Left lung (tissue), 10 donors: ENCODE results near the gene MCOLN2. TPM values are rescaled to one million over a fixed set of nuclear protein-coding genes. Genes with fewer than 3 reads are reported as not detected.

Experiments
- ATAC-seq: fragments of 200-7000 bp; cut with Tn5 transposase; one replicate; pipeline ENCODE4 v1.9.1; 2020; ENCODE audit warnings: moderate library complexity
- DNase-seq, 4 donors: peaks; one replicate each; pipeline ENCODE4 v3.0.0-alpha.2; 2013 to 2020
- H3K27ac ChIP-seq, 2 donors: fragments of 200-600 bp; sonication (generic) in 1 of 2; one replicate each; pipeline versions ENCODE4 v1.5.0 to v1.8.0; 2020 to 2021
- H3K27me3 ChIP-seq, 2 donors: fragments of 200-600 bp; sonication (generic) in 1 of 2; one replicate each; pipeline versions ENCODE4 v1.5.0 to v1.8.0; 2020 to 2021
- H3K36me3 ChIP-seq, 2 donors: fragments of 200-600 bp; sonication (generic) in 1 of 2; one replicate each; pipeline versions ENCODE4 v1.5.0 to v1.8.0; 2020 to 2021
- H3K4me1 ChIP-seq, 2 donors: fragments of 200-600 bp; one replicate each; pipeline ENCODE4 v1.8.0; 2021
- H3K4me3 ChIP-seq, 2 donors: fragments of 200-600 bp; sonication (generic) in 1 of 2; one replicate each; pipeline versions ENCODE4 v1.5.0 to v1.8.0; 2020 to 2021; ENCODE audit warnings: mild to moderate bottlenecking in 1 of 2
- H3K9me3 ChIP-seq, 2 donors: fragments of 200-600 bp; sonication (generic) in 1 of 2; one replicate each; pipeline versions ENCODE4 v1.5.0 to v1.8.0; 2020 to 2021
- intact Hi-C, 2 donors: fragments of 100-400 bp; cut with DNase I; formaldehyde crosslinking; loops; one replicate each; pipeline versions ENCODE4 v1.11.2 to v1.14.2; 2022
- polyA plus RNA-seq, 6 donors: library from polyadenylated mRNA; unstranded; fragments of 120-200 nt; gene quantifications; one replicate each; pipeline ENCODE4 v1.2.1, GENCODE V29; 2013; ENCODE audit not compliant: insufficient read length in 6 of 6
- total RNA-seq, 2 donors: library from RNA; stranded (reverse); fragmentation: NEBNext Ultra II Directional; extraction: Animal tissue kit (Norgen Biotek cat#: 25700); gene quantifications; one replicate each; pipeline ENCODE4 v1.2.1, GENCODE V29; 2021
- TF ChIP-seq, protein P1 (sequence below), 2 donors: fragments of 200-600 bp; sonication (generic) in 1 of 2; IDR thresholded peaks; one replicate each; pipeline versions ENCODE4 v1.5.0 to v1.8.0; 2021; ENCODE audit warnings: antibody characterized with exemption in 2 of 2
- donor health status: DM: no; HTN: yes; CAD: no.
- donor health status: DM: no; HTN: no; CAD: no.

MCOLN2 gene
- total and polyA plus RNA-seq, 8 donors: 2.8 to 5.9 (median 3.8) TPM

GRCh38 chr1:84963021-84963420 is 33.9 kb downstream of the MCOLN2 start:
- H3K4me1 ChIP-seq: no peaks in the 10 kb centered on the region
- no peak for ATAC-seq
- no peaks in the 10 kb centered on the region for H3K27me3 ChIP-seq
- DNase-seq: no peak
- no peaks in the 10 kb centered on the region for H3K36me3 ChIP-seq
- no peak overlapping the region for H3K4me3 ChIP-seq
- intact Hi-C loops: no loop called here
- no peaks in the 10 kb centered on the region for H3K9me3 ChIP-seq
- TF ChIP-seq, protein P1, sequence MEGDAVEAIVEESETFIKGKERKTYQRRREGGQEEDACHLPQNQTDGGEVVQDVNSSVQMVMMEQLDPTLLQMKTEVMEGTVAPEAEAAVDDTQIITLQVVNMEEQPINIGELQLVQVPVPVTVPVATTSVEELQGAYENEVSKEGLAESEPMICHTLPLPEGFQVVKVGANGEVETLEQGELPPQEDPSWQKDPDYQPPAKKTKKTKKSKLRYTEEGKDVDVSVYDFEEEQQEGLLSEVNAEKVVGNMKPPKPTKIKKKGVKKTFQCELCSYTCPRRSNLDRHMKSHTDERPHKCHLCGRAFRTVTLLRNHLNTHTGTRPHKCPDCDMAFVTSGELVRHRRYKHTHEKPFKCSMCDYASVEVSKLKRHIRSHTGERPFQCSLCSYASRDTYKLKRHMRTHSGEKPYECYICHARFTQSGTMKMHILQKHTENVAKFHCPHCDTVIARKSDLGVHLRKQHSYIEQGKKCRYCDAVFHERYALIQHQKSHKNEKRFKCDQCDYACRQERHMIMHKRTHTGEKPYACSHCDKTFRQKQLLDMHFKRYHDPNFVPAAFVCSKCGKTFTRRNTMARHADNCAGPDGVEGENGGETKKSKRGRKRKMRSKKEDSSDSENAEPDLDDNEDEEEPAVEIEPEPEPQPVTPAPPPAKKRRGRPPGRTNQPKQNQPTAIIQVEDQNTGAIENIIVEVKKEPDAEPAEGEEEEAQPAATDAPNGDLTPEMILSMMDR (IDR thresholded peaks at IDR 0.05): no peak
- no peak overlapping the region for H3K27ac ChIP-seq

- peak in 1 of 4 donors; percentile 45 for DNase-seq
- intact Hi-C loops: no loop called here
- no peaks in the 10 kb centered on the region for H3K27me3 ChIP-seq
- H3K9me3 ChIP-seq: no peaks in the 10 kb centered on the region
- no peaks in the 10 kb centered on the region for H3K4me1 ChIP-seq
- no peaks in the 10 kb centered on the region for H3K36me3 ChIP-seq
- TF ChIP-seq, protein P1 (IDR thresholded peaks at IDR 0.05): no peak
- ATAC-seq: no peak
- no peak overlapping the region for H3K27ac ChIP-seq
- H3K4me3 ChIP-seq: no peak overlapping the region
Measured at GRCh38 chr1:84961316-84961715, 35.6 kb downstream of the MCOLN2 start.

GRCh38 chr1:84960371-84960770 is 36.5 kb downstream of the MCOLN2 start:
- Histone ChIP-seq H3K4me3 (no peak overlapping the region), H3K9me3 (no peaks in the 10 kb centered on the region), H3K4me1 (no peaks in the 10 kb centered on the region), H3K27ac (no peak overlapping the region), H3K27me3 (no peaks in the 10 kb centered on the region), H3K36me3 (no peaks in the 10 kb centered on the region)
- TF ChIP-seq, protein P1 (IDR thresholded peaks at IDR 0.05): no peak
- peak in 2 of 4 donors; percentile 63 to 81 for DNase-seq
- intact Hi-C loops: no loop called here
- ATAC-seq: peak; percentile 65

DNA sequence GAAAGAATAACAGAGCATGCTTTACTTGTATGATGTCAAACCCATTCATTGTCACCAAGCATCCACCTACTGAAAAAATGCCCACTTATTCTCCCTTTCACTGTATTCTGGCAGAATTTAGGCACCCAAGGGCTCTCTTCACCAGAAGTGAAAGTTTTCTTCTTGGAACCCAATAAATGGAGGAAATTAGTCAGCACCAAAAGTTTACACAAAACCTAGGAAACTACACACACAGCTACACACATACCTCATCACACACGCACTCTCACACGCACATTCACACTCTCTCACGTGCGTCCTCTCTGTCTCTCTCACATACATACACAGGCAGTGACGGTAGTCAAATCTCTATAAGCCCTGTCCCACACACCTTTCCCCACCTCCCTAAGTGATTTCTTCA is 37.6 kb downstream of the MCOLN2 start:
- ATAC-seq: no peak
- no peak for DNase-seq
- Histone ChIP-seq H3K4me3 (no peak overlapping the region), H3K9me3 (no peaks in the 10 kb centered on the region), H3K4me1 (no peaks in the 10 kb centered on the region), H3K27ac (no peak overlapping the region), H3K36me3 (no peaks in the 10 kb centered on the region), H3K27me3 (no peaks in the 10 kb centered on the region)
- TF ChIP-seq, protein P1 (IDR thresholded peaks at IDR 0.05): no peak
- intact Hi-C loops: no loop called here

GRCh38 chr1:84957966-84958365 is 38.9 kb downstream of the MCOLN2 start:
- Histone ChIP-seq H3K36me3 (no peaks in the 10 kb centered on the region), H3K9me3 (no peaks in the 10 kb centered on the region), H3K27ac (no peak overlapping the region), H3K4me1 (no peaks in the 10 kb centered on the region), H3K27me3 (no peaks in the 10 kb centered on the region), H3K4me3 (no peak overlapping the region)
- intact Hi-C loops: no loop called here
- DNase-seq (no peak), ATAC-seq (no peak)
- TF ChIP-seq, protein P1 (IDR thresholded peaks at IDR 0.05): no peak
